ACC112 (cell line): ENCODE results near the gene GOLGA7B.

Experiments used
- H2AFZ ChIP-seq: fragments of 200-600 bp; sonication (generic); one replicate; pipeline ENCODE4 v1.6.0; 2017; ENCODE audit warnings: antibody characterized with exemption, low read length; ENCODE audit not compliant: unreplicated experiment
- H3K27ac ChIP-seq: fragments of 200-600 bp; sonication (generic); 2 replicates; pipeline ENCODE4 v1.5.1; 2014; ENCODE audit warnings: low read depth, mild to moderate bottlenecking, antibody characterized with exemption, low read length, moderate library complexity
- H3K27me3 ChIP-seq: fragments of 200-600 bp; sonication (generic); 2 replicates; pipeline ENCODE4 v1.6.1; 2014; ENCODE audit warnings: mild to moderate bottlenecking, antibody characterized with exemption, low read length, moderate library complexity, mixed read lengths; ENCODE audit not compliant: insufficient read depth
- H3K36me3 ChIP-seq: fragments of 200-600 bp; sonication (generic); 2 replicates; pipeline ENCODE4 v1.6.1; 2016; ENCODE audit warnings: mild to moderate bottlenecking, antibody characterized with exemption, low read length, moderate library complexity, mixed read lengths; ENCODE audit not compliant: insufficient read depth
- H3K4me1 ChIP-seq: fragments of 200-600 bp; sonication (generic); one replicate; pipeline ENCODE4 v1.6.1; 2016; ENCODE audit warnings: low read length, mixed read lengths; ENCODE audit not compliant: insufficient read depth, unreplicated experiment, control insufficient read depth
- H3K4me3 ChIP-seq: fragments of 200-600 bp; sonication (generic); 2 replicates; pipeline ENCODE4 v1.5.1; 2014; ENCODE audit warnings: mild to moderate bottlenecking, low read depth, low read length
- H3K79me2 ChIP-seq: fragments of 200-600 bp; sonication (generic); one replicate; pipeline ENCODE4 v1.6.0; 2016; ENCODE audit warnings: low read length; ENCODE audit not compliant: control insufficient read depth, unreplicated experiment, insufficient read depth

GOLGA7B gene

DNA sequence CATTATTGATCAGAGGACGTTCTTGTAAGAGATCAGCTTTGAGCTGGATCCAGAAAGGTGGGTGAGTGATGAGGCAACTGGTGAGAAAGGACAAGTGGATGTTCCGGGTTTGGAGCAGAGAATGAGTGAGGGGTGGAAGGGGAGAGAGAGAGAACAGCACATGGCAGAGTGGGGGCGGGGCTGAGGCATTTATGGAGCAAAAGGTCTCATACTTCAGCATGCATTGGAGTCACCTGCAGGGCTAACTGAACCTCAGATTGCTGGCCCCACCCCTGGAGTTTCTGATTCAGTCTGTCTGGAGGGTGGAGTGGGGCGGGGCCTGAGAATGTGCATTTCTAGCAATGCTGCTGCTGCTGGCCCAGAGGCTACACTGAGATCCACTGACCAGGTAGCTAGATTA lies 71.2 kb downstream of the GOLGA7B start:
- no peak overlapping the region for H2AFZ ChIP-seq
- H3K79me2 ChIP-seq: no peaks in the 10 kb centered on the region
- no peaks in the 10 kb centered on the region for H3K4me1 ChIP-seq
- H3K4me3 ChIP-seq: no peak overlapping the region
- no peak overlapping the region for H3K27ac ChIP-seq
- no peaks in the 10 kb centered on the region for H3K36me3 ChIP-seq
- H3K27me3 ChIP-seq: peaks cover 80% of the 10 kb centered on the region
